Neural cell (in vitro differentiated cells): ENCODE data around the gene RASD2. TPM values are rescaled to one million over a fixed set of nuclear protein-coding genes. Genes with fewer than 3 reads are reported as not detected.

Source experiments
- H2AFZ ChIP-seq: fragments of 200-600, 300-800 bp; sonication (generic), shearing (Covaris generic); 2 replicates; pipeline ENCODE4 v1.6.0; 2014; ENCODE audit warnings: low read depth, mild to moderate bottlenecking, antibody characterized with exemption, low read length, moderate library complexity
- H3F3A ChIP-seq: fragments of 200-600 bp; shearing (Covaris generic); 2 replicates; pipeline ENCODE4 v1.6.1; 2016; ENCODE audit warnings: mild to moderate bottlenecking, moderate library complexity, mixed read lengths, antibody characterized with exemption, low read length; ENCODE audit not compliant: insufficient read depth, poor library complexity, severe bottlenecking
- H3K27ac ChIP-seq: fragments of 200-600, 300-800 bp; sonication (generic), shearing (Covaris generic); 2 replicates; pipeline ENCODE4 v1.5.1; 2014; ENCODE audit warnings: mild to moderate bottlenecking, low read length, moderate library complexity
- H3K27me3 ChIP-seq: fragments of 300-800, 200-600 bp; sonication (generic), shearing (Covaris generic); 2 replicates; pipeline ENCODE4 v1.6.0; 2014; ENCODE audit warnings: mild to moderate bottlenecking, low read depth, low read length, moderate library complexity; ENCODE audit not compliant: insufficient read depth
- H3K36me3 ChIP-seq: fragments of 300-800, 200-600 bp; sonication (generic), shearing (Covaris generic); 2 replicates; pipeline ENCODE4 v1.5.1; 2014; ENCODE audit warnings: mild to moderate bottlenecking, antibody characterized with exemption, low read length, moderate library complexity; ENCODE audit not compliant: insufficient read depth
- H3K4me2 ChIP-seq: fragments of 300-800, 200-600 bp; sonication (generic), shearing (Covaris generic); 2 replicates; pipeline ENCODE4 v1.6.0; 2014; ENCODE audit warnings: mild to moderate bottlenecking, low read length
- H3K4me3 ChIP-seq: fragments of 300-800, 200-600 bp; sonication (generic), shearing (Covaris generic); 2 replicates; pipeline ENCODE4 v1.5.1; 2014; ENCODE audit warnings: mild to moderate bottlenecking, low read length, moderate library complexity
- H3K79me2 ChIP-seq: fragments of 200-600 bp; shearing (Covaris generic); replicated peaks from 2 replicates; pipeline ENCODE4 v1.6.0; 2014; ENCODE audit warnings: mild to moderate bottlenecking, low read length, moderate library complexity; ENCODE audit not compliant: insufficient read depth
- H3K9ac ChIP-seq: fragments of 300-800, 200-600 bp; sonication (generic), shearing (Covaris generic); 2 replicates; pipeline ENCODE4 v1.6.1; 2016; ENCODE audit warnings: mild to moderate bottlenecking, low read length, mixed read lengths
- H3K9me2 ChIP-seq: fragments of 200-600 bp; shearing (Covaris generic); 2 replicates; pipeline ENCODE4 v1.6.1; 2016; ENCODE audit warnings: mild to moderate bottlenecking, low read length, mixed read lengths; ENCODE audit not compliant: insufficient read depth
- H3K9me3 ChIP-seq: fragments of 200-600, 300-800 bp; sonication (generic), shearing (Covaris generic); 2 replicates; pipeline ENCODE4 v1.6.1; 2016; ENCODE audit warnings: mild to moderate bottlenecking, mixed run types, low read length, moderate library complexity, mixed read lengths
- H4K20me1 ChIP-seq: fragments of 200-600 bp; shearing (Covaris generic); 2 replicates; pipeline ENCODE4 v1.6.1; 2016; ENCODE audit warnings: mild to moderate bottlenecking, mixed run types; ENCODE audit not compliant: insufficient read depth
- EP300 ChIP-seq: fragments of 450-650 bp; conservative IDR thresholded peaks from 2 replicates; pipeline ENCODE4 v1.6.1; 2014; ENCODE audit warnings: antibody characterized with exemption, mild to moderate bottlenecking, moderate library complexity; ENCODE audit not compliant: poor library complexity, severe bottlenecking
- EZH2 ChIP-seq: fragments of 200-600, 300-800 bp; shearing (Covaris generic), sonication (generic); IDR thresholded peaks from 2 replicates; pipeline ENCODE4 v1.6.1; 2014; ENCODE audit warnings: antibody characterized with exemption, low read length, borderline replicate concordance, mild to moderate bottlenecking; ENCODE audit not compliant: insufficient read depth, poor library complexity, severe bottlenecking
- MXI1 ChIP-seq: fragments of 450-650 bp; conservative IDR thresholded peaks from 2 replicates; pipeline ENCODE4 v1.6.1; 2014; ENCODE audit warnings: antibody characterized with exemption, mild to moderate bottlenecking; ENCODE audit not compliant: poor library complexity, severe bottlenecking
- POLR2AphosphoS5 ChIP-seq: IDR thresholded peaks from 2 replicates; pipeline ENCODE4 v1.6.1; 2012
- RAD21 ChIP-seq: fragments of 450-650 bp; conservative IDR thresholded peaks from 2 replicates; pipeline ENCODE4 v1.6.1; 2014; ENCODE audit warnings: antibody characterized with exemption, mild to moderate bottlenecking, moderate library complexity
- SMC3 ChIP-seq: fragments of 450-650 bp; conservative IDR thresholded peaks from 2 replicates; pipeline ENCODE4 v1.6.1; 2014; ENCODE audit warnings: antibody characterized with exemption, mild to moderate bottlenecking, moderate library complexity; ENCODE audit not compliant: poor library complexity
- TAF1 ChIP-seq: IDR thresholded peaks from 2 replicates; pipeline ENCODE4 v1.6.1; 2012; ENCODE audit warnings: low read depth
- polyA plus RNA-seq: library from polyadenylated mRNA; depleted of rRNA; stranded (reverse); fragments of >200 nt; gene quantifications from 2 replicates; pipeline ENCODE4 v1.2.3, GENCODE V29; 2014
- TF ChIP-seq, protein P1 (sequence below): fragments of 450-650 bp; IDR thresholded peaks from 2 replicates; pipeline ENCODE4 v1.5.1; 2014; ENCODE audit warnings: antibody characterized with exemption, mild to moderate bottlenecking, moderate library complexity; ENCODE audit not compliant: poor library complexity, severe bottlenecking
- TF ChIP-seq, protein P2 (sequence below): IDR thresholded peaks from 2 replicates; pipeline ENCODE4 v1.6.1; 2012; ENCODE audit warnings: borderline replicate concordance

Gene RASD2
- polyA plus RNA-seq, 1 donor from 2014 or later: 0.14 TPM

DNA sequence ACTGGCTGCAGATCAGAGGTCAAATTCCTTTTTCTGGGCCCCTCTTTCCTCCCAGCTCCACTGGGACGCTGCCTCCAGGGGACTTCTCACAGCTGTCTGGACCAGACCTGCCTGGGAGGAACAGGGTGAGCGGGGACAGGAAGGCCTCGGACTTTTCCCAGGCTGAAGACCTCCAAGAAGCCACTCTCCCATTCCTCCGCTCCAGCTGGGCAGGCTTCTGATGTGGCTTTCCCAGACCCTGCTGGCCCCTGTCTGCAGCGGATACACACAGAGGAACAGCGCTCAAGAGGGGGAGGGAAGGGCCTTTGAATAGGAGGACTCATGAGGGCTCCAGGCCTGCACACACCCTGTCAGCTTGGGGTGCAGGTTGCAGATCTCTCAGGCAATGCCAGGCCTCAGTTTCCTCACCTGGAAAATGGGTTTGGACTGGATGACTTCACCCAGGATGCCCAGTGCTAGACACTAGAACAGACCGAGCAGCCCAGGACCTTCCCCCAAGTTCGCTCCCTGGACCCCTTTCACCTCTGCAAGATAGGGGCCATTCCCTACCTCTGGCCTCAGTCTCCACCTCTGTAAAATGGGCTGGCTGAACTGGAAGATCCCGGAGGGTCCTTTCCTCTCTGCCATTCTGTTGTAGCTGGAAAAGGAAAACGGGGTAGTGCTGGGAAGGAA, 39.9 kb downstream of the RASD2 start:
- no peak overlapping the region for H2AFZ ChIP-seq
- H3K9me2 ChIP-seq: no peaks in the 10 kb centered on the region
- no peak overlapping the region for H3K9ac ChIP-seq
- H3K27me3 ChIP-seq: no peaks in the 10 kb centered on the region
- H3K36me3 ChIP-seq: no peaks in the 10 kb centered on the region
- H3K27ac ChIP-seq: no peak overlapping the region
- no peaks in the 10 kb centered on the region for H3K9me3 ChIP-seq
- TF ChIP-seq EP300: no peak
- TF ChIP-seq EZH2: no peak
- TF ChIP-seq, protein P1, sequence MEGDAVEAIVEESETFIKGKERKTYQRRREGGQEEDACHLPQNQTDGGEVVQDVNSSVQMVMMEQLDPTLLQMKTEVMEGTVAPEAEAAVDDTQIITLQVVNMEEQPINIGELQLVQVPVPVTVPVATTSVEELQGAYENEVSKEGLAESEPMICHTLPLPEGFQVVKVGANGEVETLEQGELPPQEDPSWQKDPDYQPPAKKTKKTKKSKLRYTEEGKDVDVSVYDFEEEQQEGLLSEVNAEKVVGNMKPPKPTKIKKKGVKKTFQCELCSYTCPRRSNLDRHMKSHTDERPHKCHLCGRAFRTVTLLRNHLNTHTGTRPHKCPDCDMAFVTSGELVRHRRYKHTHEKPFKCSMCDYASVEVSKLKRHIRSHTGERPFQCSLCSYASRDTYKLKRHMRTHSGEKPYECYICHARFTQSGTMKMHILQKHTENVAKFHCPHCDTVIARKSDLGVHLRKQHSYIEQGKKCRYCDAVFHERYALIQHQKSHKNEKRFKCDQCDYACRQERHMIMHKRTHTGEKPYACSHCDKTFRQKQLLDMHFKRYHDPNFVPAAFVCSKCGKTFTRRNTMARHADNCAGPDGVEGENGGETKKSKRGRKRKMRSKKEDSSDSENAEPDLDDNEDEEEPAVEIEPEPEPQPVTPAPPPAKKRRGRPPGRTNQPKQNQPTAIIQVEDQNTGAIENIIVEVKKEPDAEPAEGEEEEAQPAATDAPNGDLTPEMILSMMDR: no peak
- no peak for TF ChIP-seq SMC3
- TF ChIP-seq POLR2AphosphoS5: no peak
- no peak for TF ChIP-seq RAD21
- no peak for TF ChIP-seq MXI1
- no peak for TF ChIP-seq TAF1
- TF ChIP-seq, protein P2, sequence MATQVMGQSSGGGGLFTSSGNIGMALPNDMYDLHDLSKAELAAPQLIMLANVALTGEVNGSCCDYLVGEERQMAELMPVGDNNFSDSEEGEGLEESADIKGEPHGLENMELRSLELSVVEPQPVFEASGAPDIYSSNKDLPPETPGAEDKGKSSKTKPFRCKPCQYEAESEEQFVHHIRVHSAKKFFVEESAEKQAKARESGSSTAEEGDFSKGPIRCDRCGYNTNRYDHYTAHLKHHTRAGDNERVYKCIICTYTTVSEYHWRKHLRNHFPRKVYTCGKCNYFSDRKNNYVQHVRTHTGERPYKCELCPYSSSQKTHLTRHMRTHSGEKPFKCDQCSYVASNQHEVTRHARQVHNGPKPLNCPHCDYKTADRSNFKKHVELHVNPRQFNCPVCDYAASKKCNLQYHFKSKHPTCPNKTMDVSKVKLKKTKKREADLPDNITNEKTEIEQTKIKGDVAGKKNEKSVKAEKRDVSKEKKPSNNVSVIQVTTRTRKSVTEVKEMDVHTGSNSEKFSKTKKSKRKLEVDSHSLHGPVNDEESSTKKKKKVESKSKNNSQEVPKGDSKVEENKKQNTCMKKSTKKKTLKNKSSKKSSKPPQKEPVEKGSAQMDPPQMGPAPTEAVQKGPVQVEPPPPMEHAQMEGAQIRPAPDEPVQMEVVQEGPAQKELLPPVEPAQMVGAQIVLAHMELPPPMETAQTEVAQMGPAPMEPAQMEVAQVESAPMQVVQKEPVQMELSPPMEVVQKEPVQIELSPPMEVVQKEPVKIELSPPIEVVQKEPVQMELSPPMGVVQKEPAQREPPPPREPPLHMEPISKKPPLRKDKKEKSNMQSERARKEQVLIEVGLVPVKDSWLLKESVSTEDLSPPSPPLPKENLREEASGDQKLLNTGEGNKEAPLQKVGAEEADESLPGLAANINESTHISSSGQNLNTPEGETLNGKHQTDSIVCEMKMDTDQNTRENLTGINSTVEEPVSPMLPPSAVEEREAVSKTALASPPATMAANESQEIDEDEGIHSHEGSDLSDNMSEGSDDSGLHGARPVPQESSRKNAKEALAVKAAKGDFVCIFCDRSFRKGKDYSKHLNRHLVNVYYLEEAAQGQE: no peak
- H3K4me3 ChIP-seq: no peak overlapping the region
- H3K79me2 ChIP-seq: no peaks in the 10 kb centered on the region
- no peaks in the 10 kb centered on the region for H4K20me1 ChIP-seq
- no peaks in the 10 kb centered on the region for H3F3A ChIP-seq
- no peak overlapping the region for H3K4me2 ChIP-seq

DNA sequence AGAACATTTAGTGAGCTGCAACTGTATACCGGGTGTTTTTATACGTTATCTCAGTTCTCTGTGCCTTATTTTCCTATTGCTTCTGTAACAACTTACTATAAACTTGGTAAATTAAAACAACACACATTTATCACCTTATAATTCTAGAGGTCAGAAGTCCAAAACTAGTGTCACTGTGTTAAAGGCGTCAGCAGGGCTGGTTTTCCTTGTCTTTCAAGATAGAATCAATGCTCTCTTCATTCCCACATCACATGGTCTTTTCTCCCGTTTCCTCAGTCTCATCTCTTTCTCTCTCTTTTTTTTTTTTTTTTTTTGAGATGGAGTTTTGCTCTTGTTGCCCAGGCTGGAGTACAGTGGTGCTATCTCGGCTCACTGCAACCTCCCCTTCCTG, 40.4 kb downstream of the RASD2 start:
- Histone ChIP-seq H3K9ac (no peak overlapping the region), H3K36me3 (no peaks in the 10 kb centered on the region), H3K9me3 (no peaks in the 10 kb centered on the region), H3F3A (no peaks in the 10 kb centered on the region), H3K27ac (no peak overlapping the region), H3K27me3 (no peaks in the 10 kb centered on the region), H3K79me2 (no peaks in the 10 kb centered on the region), H3K4me3 (no peak overlapping the region), H4K20me1 (no peaks in the 10 kb centered on the region), H2AFZ (no peak overlapping the region), H3K9me2 (no peaks in the 10 kb centered on the region), H3K4me2 (no peak overlapping the region)
- no peak for TF ChIP-seq TAF1
- TF ChIP-seq, protein P2: no peak
- no peak for TF ChIP-seq MXI1
- TF ChIP-seq EP300: no peak
- TF ChIP-seq, protein P1: no peak
- TF ChIP-seq POLR2AphosphoS5: no peak
- no peak for TF ChIP-seq RAD21
- no peak for TF ChIP-seq EZH2
- no peak for TF ChIP-seq SMC3
